CD14-positive monocyte (primary cell): ENCODE results near the gene SLC6A1. TPM values are rescaled to one million over a fixed set of nuclear protein-coding genes. Genes with fewer than 3 reads are reported as not detected.
A peak's percentile ranks its signal among the peaks of the same experiment; 100 is the strongest.

Experiments used
- DNase-seq, 3 donors: peaks; one replicate each; pipeline ENCODE4 v3.0.0-alpha.2; 2011 to 2022
- H2AFZ ChIP-seq: 2 replicates; pipeline ENCODE4 v1.6.0; 2012; ENCODE audit warnings: mild to moderate bottlenecking, low read depth, low read length, inconsistent platforms; ENCODE audit not compliant: insufficient read depth, poor library complexity, severe bottlenecking
- H3K27ac ChIP-seq, 2 donors: 1 replicate in 1 of 2; 2 replicates in 1 of 2; pipeline ENCODE4 v1.5.1; 2012 to 2013; ENCODE audit warnings: low read length in 2 of 2, control low read depth in 1 of 2, inconsistent platforms in 1 of 2, low read depth in 1 of 2, mild to moderate bottlenecking in 1 of 2
- H3K27me3 ChIP-seq, 2 donors: one replicate each; pipeline versions ENCODE4 v1.6.0 to v1.6.1; 2011 to 2013; ENCODE audit warnings: low read length in 2 of 2; ENCODE audit not compliant: control insufficient read depth in 2 of 2, insufficient read depth in 2 of 2
- H3K36me3 ChIP-seq, 2 donors: replicated peaks in 1 of 2; 1 replicate in 1 of 2; 2 replicates in 1 of 2; pipeline versions ENCODE4 v1.5.1 to v1.6.1; 2012 to 2013; ENCODE audit warnings: low read length in 2 of 2, control low read depth in 1 of 2, inconsistent platforms in 1 of 2, mild to moderate bottlenecking in 1 of 2; ENCODE audit not compliant: insufficient read depth in 2 of 2, control insufficient read depth in 1 of 2
- H3K4me1 ChIP-seq, 2 donors: 1 replicate in 1 of 2; 2 replicates in 1 of 2; pipeline versions ENCODE4 v1.5.1 to v1.6.1; 2012 to 2013; ENCODE audit warnings: low read length in 2 of 2, control low read depth in 1 of 2, inconsistent platforms in 1 of 2, mild to moderate bottlenecking in 1 of 2, moderate library complexity in 1 of 2; ENCODE audit not compliant: insufficient read depth in 2 of 2, control insufficient read depth in 1 of 2
- H3K4me2 ChIP-seq: replicated peaks from 2 replicates; pipeline ENCODE3; 2012; ENCODE audit warnings: low read length, moderate library complexity, mild to moderate bottlenecking; ENCODE audit not compliant: poor library complexity, severe bottlenecking; ENCODE audit errors: extremely low read depth
- H3K4me3 ChIP-seq, 3 experiments: fragments of 200-600 bp in 1 of 3; sonication (generic) in 1 of 3; replicated peaks in 1 of 3; 1 replicate in 2 of 3; 2 replicates in 1 of 3; pipeline ENCODE4 v1.5.1; 2011 to 2013; ENCODE audit warnings: low read length in 3 of 3, mild to moderate bottlenecking in 3 of 3, control low read depth in 2 of 3, low read depth in 2 of 3, inconsistent platforms in 1 of 3, moderate library complexity in 1 of 3
- H3K79me2 ChIP-seq: 2 replicates; pipeline ENCODE4 v1.6.0; 2012; ENCODE audit warnings: mild to moderate bottlenecking, control low read depth, inconsistent platforms, low read length, moderate library complexity; ENCODE audit not compliant: insufficient read depth
- H3K9ac ChIP-seq: 2 replicates; pipeline ENCODE4 v1.6.0; 2017; ENCODE audit warnings: low read length, mild to moderate bottlenecking; ENCODE audit not compliant: insufficient read depth, poor library complexity, severe bottlenecking
- H3K9me3 ChIP-seq, 2 donors: replicated peaks in 1 of 2; 1 replicate in 1 of 2; 2 replicates in 1 of 2; pipeline versions ENCODE4 v1.5.1 to v1.6.1; 2012 to 2013; ENCODE audit warnings: low read length in 2 of 2, control low read depth in 1 of 2; ENCODE audit not compliant: control insufficient read depth in 1 of 2, insufficient read depth in 1 of 2
- H4K20me1 ChIP-seq: 2 replicates; pipeline ENCODE4 v1.6.0; 2012; ENCODE audit warnings: mild to moderate bottlenecking, low read length, control low read depth, moderate library complexity; ENCODE audit not compliant: insufficient read depth
- H3K27ac Mint-ChIP-seq, 7 donors: one replicate each; pipeline ENCODE4 v1.8.0; 2020; ENCODE audit warnings: mild to moderate bottlenecking in 7 of 7, mixed read lengths in 7 of 7, moderate library complexity in 6 of 7, inconsistent platforms in 2 of 7
- H3K27me3 Mint-ChIP-seq, 3 donors: one replicate each; pipeline ENCODE4 v1.8.0; 2021 to 2022; ENCODE audit warnings: low read depth in 3 of 3, mild to moderate bottlenecking in 3 of 3, mixed read lengths in 3 of 3, moderate library complexity in 3 of 3, inconsistent platforms in 1 of 3
- H3K36me3 Mint-ChIP-seq, 2 donors: one replicate each; pipeline ENCODE4 v1.8.0; 2020; ENCODE audit warnings: mixed read lengths in 2 of 2, inconsistent platforms in 1 of 2, mild to moderate bottlenecking in 1 of 2
- H3K4me1 Mint-ChIP-seq: one replicate; pipeline ENCODE4 v1.8.0; 2020; ENCODE audit warnings: mild to moderate bottlenecking, mixed read lengths
- H3K4me3 Mint-ChIP-seq, 2 donors: one replicate each; pipeline ENCODE4 v1.8.0; 2020; ENCODE audit warnings: mild to moderate bottlenecking in 2 of 2, mixed read lengths in 2 of 2, moderate library complexity in 1 of 2
- H3K9me3 Mint-ChIP-seq, 7 donors: one replicate each; pipeline ENCODE4 v1.8.0; 2020 to 2022; ENCODE audit warnings: mixed read lengths in 7 of 7, mild to moderate bottlenecking in 6 of 7, moderate library complexity in 6 of 7, inconsistent platforms in 2 of 7
- WGBS: methylation state at CpG from one replicate; pipeline ENCODE4 v1.1.5; 2013; ENCODE audit warnings: missing lambda C conversion rate; ENCODE audit not compliant: insufficient coverage; 5-methylcytosine and 5-hydroxymethylcytosine counted together
- intact Hi-C, 2 donors: fragments of 100-400 bp; cut with micrococcal nuclease; formaldehyde crosslinking; loops; one replicate each; pipeline versions ENCODE4 v1.15.0 to v1.15.1; 2023
- polyA plus RNA-seq, 3 donors: library from polyadenylated mRNA; depleted of rRNA in 1 of 3; unstranded in 2 of 3; stranded (reverse) in 1 of 3; fragments of 300-500 nt in 2 of 3; fragments of >200 nt in 1 of 3; fragmentation: Illumina TruSeq in 2 of 3; gene quantifications; 1 replicate in 2 of 3; 2 replicates in 1 of 3; pipeline ENCODE4 v1.2.3, GENCODE V29; 2012 to 2021
- TF ChIP-seq, protein P1 (sequence below): fragments of 200-600 bp; IDR thresholded peaks from one replicate; pipeline ENCODE4 v1.8.0; 2022; ENCODE audit warnings: antibody characterized with exemption, mild to moderate bottlenecking

Gene SLC6A1
- polyA plus RNA-seq, 3 donors = not detected

DNA sequence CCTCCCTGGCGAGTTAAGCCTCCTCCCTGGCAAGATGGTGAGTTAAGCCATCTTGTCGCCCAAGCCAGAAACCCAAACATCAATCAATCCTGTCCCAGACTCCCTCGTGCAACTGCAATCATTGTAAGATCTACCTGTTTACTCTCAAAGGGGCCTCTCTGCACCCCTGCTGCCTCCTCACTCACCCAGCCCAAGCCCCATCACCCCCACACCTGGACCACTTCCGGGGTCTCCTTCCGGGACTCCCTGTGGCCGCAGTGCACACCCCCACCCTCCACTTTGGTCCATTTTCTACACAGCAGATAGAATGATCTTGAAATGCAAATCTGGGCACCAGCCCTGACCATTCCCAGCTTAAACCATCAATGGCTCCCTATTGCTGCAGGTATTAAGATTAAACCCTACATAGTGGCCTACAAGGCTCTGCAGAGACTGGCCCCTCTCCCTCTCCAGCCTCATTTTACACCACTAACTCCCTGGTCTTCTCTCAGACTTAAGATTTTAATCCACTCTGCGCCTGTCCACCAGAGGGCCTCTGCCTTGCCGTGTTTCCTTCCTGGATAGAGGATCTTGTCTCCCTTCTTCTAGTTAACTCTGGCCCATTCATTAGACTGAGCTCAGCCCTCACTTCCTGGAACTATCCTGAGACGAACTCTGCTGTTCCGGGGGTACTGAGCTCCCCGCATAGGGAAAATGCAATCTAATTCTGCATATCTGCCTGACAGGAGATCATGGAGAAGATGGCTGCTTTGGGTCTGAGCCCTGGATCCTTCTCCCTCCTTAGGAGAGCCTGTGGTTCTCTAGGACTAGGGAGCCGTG, 41.9 kb upstream of the SLC6A1 start:
- H3K9me3 ChIP-seq = no peaks in the 10 kb centered on the region
- no peaks in the 10 kb centered on the region for H3K27me3 ChIP-seq
- no peak overlapping the region for H3K4me2 ChIP-seq
- WGBS = 58% methylated on average over 10 of the region's 12 CpGs
- no peak overlapping the region for H3K27ac ChIP-seq
- Mint-ChIP-seq H3K4me3 (no peak overlapping the region), H3K27me3 (peaks cover 1 to 9% (median 6%) of the 10 kb centered on the region in 3 donors), H3K4me1 (no peaks in the 10 kb centered on the region), H3K27ac (no peak overlapping the region), H3K9me3 (peaks cover 0 to 2% (median 0%) of the 10 kb centered on the region in 7 donors), H3K36me3 (no peaks in the 10 kb centered on the region)
- no peaks in the 10 kb centered on the region for H3K4me1 ChIP-seq
- H3K36me3 ChIP-seq = no peaks in the 10 kb centered on the region
- TF ChIP-seq, protein P1, sequence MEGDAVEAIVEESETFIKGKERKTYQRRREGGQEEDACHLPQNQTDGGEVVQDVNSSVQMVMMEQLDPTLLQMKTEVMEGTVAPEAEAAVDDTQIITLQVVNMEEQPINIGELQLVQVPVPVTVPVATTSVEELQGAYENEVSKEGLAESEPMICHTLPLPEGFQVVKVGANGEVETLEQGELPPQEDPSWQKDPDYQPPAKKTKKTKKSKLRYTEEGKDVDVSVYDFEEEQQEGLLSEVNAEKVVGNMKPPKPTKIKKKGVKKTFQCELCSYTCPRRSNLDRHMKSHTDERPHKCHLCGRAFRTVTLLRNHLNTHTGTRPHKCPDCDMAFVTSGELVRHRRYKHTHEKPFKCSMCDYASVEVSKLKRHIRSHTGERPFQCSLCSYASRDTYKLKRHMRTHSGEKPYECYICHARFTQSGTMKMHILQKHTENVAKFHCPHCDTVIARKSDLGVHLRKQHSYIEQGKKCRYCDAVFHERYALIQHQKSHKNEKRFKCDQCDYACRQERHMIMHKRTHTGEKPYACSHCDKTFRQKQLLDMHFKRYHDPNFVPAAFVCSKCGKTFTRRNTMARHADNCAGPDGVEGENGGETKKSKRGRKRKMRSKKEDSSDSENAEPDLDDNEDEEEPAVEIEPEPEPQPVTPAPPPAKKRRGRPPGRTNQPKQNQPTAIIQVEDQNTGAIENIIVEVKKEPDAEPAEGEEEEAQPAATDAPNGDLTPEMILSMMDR = peak; percentile 24
- H3K4me3 ChIP-seq = no peak overlapping the region
- H3K9ac ChIP-seq = no peak overlapping the region
- no peaks in the 10 kb centered on the region for H4K20me1 ChIP-seq
- intact Hi-C loops = no loop called here
- no peak for DNase-seq
- no peak overlapping the region for H2AFZ ChIP-seq
- no peaks in the 10 kb centered on the region for H3K79me2 ChIP-seq

DNA sequence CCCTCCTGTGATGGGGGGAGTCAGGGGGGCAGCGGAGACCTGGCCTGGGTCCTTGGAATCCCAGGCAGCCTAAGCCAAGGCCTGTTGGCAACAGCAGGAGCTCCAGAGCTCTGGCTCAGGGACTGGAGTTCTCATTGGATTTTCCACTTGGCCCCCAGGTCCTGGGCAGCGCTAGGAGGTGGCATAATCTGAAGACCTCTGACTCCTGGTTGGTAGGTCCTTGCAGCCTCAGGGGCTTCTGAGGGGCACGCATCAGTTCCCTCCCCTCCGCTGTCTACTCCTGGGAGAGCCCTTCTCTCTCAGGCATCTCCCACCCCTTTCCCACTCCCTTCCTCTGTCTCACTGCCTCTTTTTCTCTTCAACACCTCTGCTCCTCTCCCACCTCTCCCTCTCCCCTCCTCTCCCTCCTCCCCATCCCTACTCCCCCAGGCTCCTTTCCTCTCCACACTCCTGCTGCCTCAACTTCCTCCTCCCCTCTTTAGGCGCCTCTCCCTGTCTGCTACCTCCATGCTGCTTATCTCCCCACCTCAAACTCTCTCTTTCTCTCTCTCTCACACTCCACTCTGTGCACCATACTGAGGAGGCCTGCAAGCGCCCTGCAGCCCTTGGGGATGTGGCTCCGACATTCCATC, 41.1 kb upstream of the SLC6A1 start:
- H3K27ac Mint-ChIP-seq = no peak overlapping the region
- DNase-seq = no peak
- Histone ChIP-seq H3K4me3 (no peak overlapping the region), H3K9me3 (no peaks in the 10 kb centered on the region), H2AFZ (no peak overlapping the region), H3K79me2 (no peaks in the 10 kb centered on the region), H4K20me1 (no peaks in the 10 kb centered on the region), H3K27me3 (no peaks in the 10 kb centered on the region), H3K9ac (no peak overlapping the region), H3K4me2 (no peak overlapping the region), H3K27ac (no peak overlapping the region), H3K4me1 (no peaks in the 10 kb centered on the region), H3K36me3 (no peaks in the 10 kb centered on the region)
- intact Hi-C loops = no loop called here
- TF ChIP-seq, protein P1 = peak; percentile 4
- 79% methylated on average over 5 of the region's 7 CpGs for WGBS
- peaks cover 0 to 2% (median 0%) of the 10 kb centered on the region in 7 donors for H3K9me3 Mint-ChIP-seq
- H3K36me3 Mint-ChIP-seq = no peaks in the 10 kb centered on the region
- peaks cover 1 to 9% (median 6%) of the 10 kb centered on the region in 3 donors for H3K27me3 Mint-ChIP-seq
- no peaks in the 10 kb centered on the region for H3K4me1 Mint-ChIP-seq
- peak overlapping the region in 1 of 2 donors; percentile 43 for H3K4me3 Mint-ChIP-seq
